Subcutaneous adipose tissue (tissue), 4 donors: ENCODE data around the gene KRR1. TPM values are rescaled to one million over a fixed set of nuclear protein-coding genes. Genes with fewer than 3 reads are reported as not detected.

Experiments
- CTCF ChIP-seq: fragments of 450-650 bp; IDR thresholded peaks from one replicate; pipeline ENCODE4 v1.5.1; 2016; ENCODE audit warnings: low read depth, mild to moderate bottlenecking, control low read depth, antibody characterized with exemption, moderate library complexity
- total RNA-seq, 4 donors: library from RNA; depleted of rRNA; stranded (reverse); fragments of >200 nt; gene quantifications; one replicate each; pipeline ENCODE4 v1.1.0, GENCODE V29; 2016

Gene KRR1
- total RNA-seq = 10 to 100 TPM; 21.9 to 66.7 (median 31.8) TPM

DNA sequence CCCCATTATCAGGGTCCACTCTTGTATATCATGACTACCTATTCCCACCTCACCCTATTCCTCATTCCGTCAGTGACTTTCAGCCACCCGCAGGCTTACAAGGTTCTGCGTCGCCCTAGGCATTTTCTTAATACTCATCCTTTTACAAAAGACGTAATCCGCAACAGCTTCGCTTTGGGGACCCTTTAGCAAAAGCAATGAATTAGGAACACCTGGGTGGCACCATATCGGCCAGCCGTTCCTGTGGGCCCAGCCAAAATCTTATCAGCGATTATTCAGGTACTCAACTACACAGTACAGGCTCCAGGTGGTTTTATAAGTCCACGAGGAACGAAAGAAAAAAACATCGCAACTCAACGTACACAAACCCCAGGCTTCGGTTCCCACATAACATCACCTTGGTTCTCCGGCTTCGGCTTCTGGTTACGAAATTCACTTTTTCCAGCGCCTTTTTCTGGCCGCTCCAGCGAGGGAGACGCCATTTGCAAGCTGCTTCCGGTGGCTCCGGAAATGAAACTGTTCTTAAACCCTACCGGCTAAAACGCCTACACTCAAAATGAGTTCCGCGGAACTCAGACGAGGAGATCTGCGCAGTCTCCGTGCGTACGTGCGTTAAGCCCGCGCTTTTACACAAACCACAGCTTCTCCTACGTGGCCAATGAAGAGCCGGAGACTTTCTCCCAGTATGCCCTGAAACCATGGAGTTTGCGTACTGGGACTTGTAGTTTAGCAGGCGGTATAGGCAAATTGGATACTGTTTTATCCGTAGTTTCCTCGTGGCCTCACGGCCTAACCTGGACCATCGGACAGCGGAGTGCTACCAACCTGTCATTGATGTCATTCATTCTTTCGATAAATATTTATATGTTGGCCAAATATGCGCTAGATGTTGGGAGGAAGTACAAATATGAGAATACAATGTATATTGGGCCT lies at the start of gene KRR1:
KRR1 (minus strand) TSS at position 494 of the 933 bp plus-strand sequence; CDS start at position 482, 12 bp downstream.
- no peak for TF ChIP-seq CTCF

DNA sequence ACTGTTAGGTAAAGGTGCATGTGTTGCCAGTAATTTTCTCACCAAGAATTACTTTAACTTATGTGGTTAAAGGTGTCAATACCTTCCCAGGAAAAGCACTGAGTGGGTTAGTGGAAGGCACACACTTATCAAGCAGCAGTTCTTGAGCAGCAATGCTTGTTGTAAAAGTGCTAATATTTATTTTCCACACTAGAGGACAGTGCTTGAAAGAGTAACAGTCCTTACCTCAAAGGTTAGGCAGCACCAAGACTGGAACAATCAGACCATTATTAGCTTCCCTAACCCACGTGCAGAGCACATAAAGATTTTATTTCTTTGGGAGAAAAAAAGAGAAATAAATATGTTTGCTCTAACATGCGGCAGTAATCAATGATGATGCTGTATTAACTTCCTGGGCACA lies 48.8 kb upstream of the KRR1 start:
- no peak for TF ChIP-seq CTCF

- no peak for TF ChIP-seq CTCF
Measured at GRCh38 chr12:75558287-75558686, 46.9 kb upstream of the KRR1 start.

DNA sequence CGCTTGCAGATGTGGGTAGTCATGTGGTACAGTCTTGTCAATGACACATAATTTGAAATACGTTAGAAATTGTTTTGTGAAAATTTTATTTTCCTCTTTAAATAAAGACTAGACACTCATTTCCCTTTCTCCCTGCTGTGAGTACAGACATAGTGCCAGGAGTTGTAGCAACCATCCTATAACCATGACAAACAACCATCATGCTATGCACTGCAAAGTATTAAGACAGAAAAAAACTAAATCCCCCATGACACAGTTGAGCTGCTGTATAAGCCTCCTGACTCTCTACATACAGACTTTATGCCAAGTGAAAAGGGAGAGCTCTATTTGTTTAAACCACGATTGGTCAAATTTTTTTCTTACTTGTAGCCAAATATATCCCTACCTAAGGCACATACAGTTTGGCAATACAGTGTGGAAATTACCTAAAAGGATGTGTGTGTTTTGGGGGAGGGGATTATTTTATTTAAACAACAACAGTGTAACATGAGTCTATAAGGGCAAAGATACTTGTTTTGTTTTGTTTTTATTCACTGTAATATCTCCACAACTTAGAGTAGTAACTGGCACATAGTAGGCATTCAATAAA lies 45.0 kb upstream of the KRR1 start:
- no peak for TF ChIP-seq CTCF

DNA sequence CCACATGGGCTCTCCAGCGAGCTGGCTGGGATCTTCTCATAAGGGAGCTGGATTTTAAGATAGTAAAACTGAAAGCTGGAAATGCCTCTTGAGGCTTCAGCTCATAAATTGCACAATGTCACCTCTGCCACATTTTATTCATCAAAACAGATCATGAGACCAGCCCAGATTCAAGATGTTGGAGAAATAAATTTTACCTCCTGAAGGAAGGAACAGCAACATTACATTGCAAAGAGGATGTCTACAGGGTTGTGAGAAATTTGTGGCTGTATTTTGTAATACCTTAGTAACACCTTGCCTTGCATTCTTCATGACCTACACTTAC lies 43.1 kb upstream of the KRR1 start:
- TF ChIP-seq CTCF = no peak

GRCh38 chr12:75553836-75554555 lies 42.6 kb upstream of the KRR1 start:
- TF ChIP-seq CTCF = no peak

DNA sequence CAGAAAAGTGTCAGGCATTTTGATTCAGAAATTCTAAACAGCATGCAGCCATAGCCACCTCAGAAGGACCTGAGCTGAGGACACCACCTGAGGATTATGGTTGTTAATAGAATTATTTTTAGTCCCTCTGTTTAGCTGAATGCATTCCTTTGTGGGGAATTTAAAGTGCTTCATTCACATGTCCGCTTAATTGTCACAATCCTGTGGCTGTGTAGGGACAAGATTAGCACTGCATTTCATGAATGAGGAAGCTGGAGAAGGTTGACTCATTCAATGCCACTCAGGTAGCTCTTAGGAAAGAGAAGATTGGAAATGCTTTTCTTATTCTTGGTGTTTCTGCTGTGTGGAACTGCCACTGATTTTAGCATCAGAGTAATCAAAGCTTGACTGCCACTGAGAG lies 42.0 kb upstream of the KRR1 start:
- TF ChIP-seq CTCF = no peak
